IMR-90 (cell line): Measurements from ENCODE around the gene CAND2. TPM values are rescaled to one million over a fixed set of nuclear protein-coding genes. Genes with fewer than 3 reads are reported as not detected.

ENCODE experiments used
- ATAC-seq: fragments of 200-7000 bp; cut with Tn5 transposase; 2 replicates; pipeline ENCODE4 v1.9.1; 2020; ENCODE audit warnings: low read depth, mild to moderate bottlenecking, moderate library complexity
- BruUV-seq: library from RNA; stranded (reverse); fragments of 400-500 nt; replicated peaks from 2 replicates; lab custom pipeline; 2021; lab: Mats Ljungman, UMichigan
- CTCF ChIA-PET: fragments of 300-600 bp; formaldehyde crosslinking; extraction: SDS; loops from one replicate; lab custom pipeline; 2021; ENCODE audit warnings: antibody characterized with exemption; lab: Yijun Ruan, JAX
- POLR2A ChIA-PET: fragments of 300-600 bp; sonication (Branson Sonifier 250); formaldehyde crosslinking; loops from one replicate; lab custom pipeline; 2022; ENCODE audit warnings: antibody characterized with exemption; ENCODE audit not compliant: unreplicated experiment; lab: Charles Lee
- DNase-seq: peaks from one replicate; pipeline ENCODE4 v3.0.0; 2013
- H2AFZ ChIP-seq: replicated peaks from 2 replicates; pipeline ENCODE3; 2013; ENCODE audit warnings: low read length, mild to moderate bottlenecking; ENCODE audit not compliant: poor library complexity
- H2AK5ac ChIP-seq: 2 replicates; pipeline ENCODE4 v1.6.1; 2013; ENCODE audit warnings: low read depth, low read length, inconsistent platforms
- H2AK9ac ChIP-seq: replicated peaks from 2 replicates; pipeline ENCODE3; 2013; ENCODE audit warnings: mild to moderate bottlenecking, low read depth, low read length, moderate library complexity; ENCODE audit not compliant: poor library complexity
- H2BK120ac ChIP-seq: 2 replicates; pipeline ENCODE4 v1.6.1; 2013; ENCODE audit warnings: low read depth, low read length, inconsistent platforms
- H2BK15ac ChIP-seq: 3 replicates; pipeline ENCODE4 v1.6.1; 2013; ENCODE audit warnings: low read depth, low read length, inconsistent platforms
- H2BK20ac ChIP-seq: 2 replicates; pipeline ENCODE4 v1.6.1; 2013; ENCODE audit warnings: low read depth, mild to moderate bottlenecking, inconsistent platforms, low read length, moderate library complexity
- H2BK5ac ChIP-seq: 2 replicates; pipeline ENCODE4 v1.6.1; 2013; ENCODE audit warnings: mild to moderate bottlenecking, low read depth, low read length, inconsistent platforms; ENCODE audit not compliant: poor library complexity, severe bottlenecking
- H3K14ac ChIP-seq: replicated peaks from 2 replicates; pipeline ENCODE4 v1.6.1; 2013; ENCODE audit warnings: low read depth, low read length, inconsistent platforms
- H3K18ac ChIP-seq: 2 replicates; pipeline ENCODE4 v1.6.1; 2013; ENCODE audit warnings: low read depth, low read length, control low read depth
- H3K23ac ChIP-seq: 2 replicates; pipeline ENCODE4 v1.6.1; 2013; ENCODE audit warnings: low read depth, low read length, inconsistent platforms
- H3K27ac ChIP-seq: 2 replicates; pipeline ENCODE4 v1.5.1; 2013; ENCODE audit warnings: mild to moderate bottlenecking, control low read depth, low read length; ENCODE audit not compliant: insufficient read depth
- H3K27me3 ChIP-seq: 2 replicates; pipeline ENCODE4 v1.6.1; 2013; ENCODE audit warnings: low read length; ENCODE audit not compliant: control insufficient read depth, insufficient read depth
- H3K36me3 ChIP-seq: 2 replicates; pipeline ENCODE4 v1.6.1; 2013; ENCODE audit warnings: low read length, mixed read lengths; ENCODE audit not compliant: control insufficient read depth, insufficient read depth
- H3K4ac ChIP-seq: 2 replicates; pipeline ENCODE4 v1.6.1; 2013; ENCODE audit warnings: low read depth, low read length, inconsistent platforms
- H3K4me1 ChIP-seq: 2 replicates; pipeline ENCODE4 v1.6.1; 2013; ENCODE audit warnings: low read length, mixed read lengths; ENCODE audit not compliant: control insufficient read depth, insufficient read depth
- H3K4me2 ChIP-seq: 2 replicates; pipeline ENCODE4 v1.6.1; 2013; ENCODE audit warnings: low read depth, mild to moderate bottlenecking, control low read depth, low read length, moderate library complexity
- H3K4me3 ChIP-seq: 2 replicates; pipeline ENCODE4 v1.5.1; 2013; ENCODE audit warnings: low read depth, mild to moderate bottlenecking, control low read depth, low read length, moderate library complexity; ENCODE audit not compliant: insufficient read depth
- H3K56ac ChIP-seq: 2 replicates; pipeline ENCODE4 v1.6.1; 2013; ENCODE audit warnings: low read length, inconsistent platforms; ENCODE audit not compliant: insufficient read depth; ENCODE audit errors: extremely low read depth
- H3K79me1 ChIP-seq, 2 experiments: 2 replicates each; pipeline ENCODE4 v1.6.1; 2013; ENCODE audit warnings: low read length in 2 of 2, inconsistent platforms in 1 of 2, low read depth in 1 of 2
- H3K9ac ChIP-seq: 2 replicates; pipeline ENCODE4 v1.6.1; 2013; ENCODE audit warnings: low read depth, low read length, control low read depth
- H3K9me1 ChIP-seq: 2 replicates; pipeline ENCODE4 v1.6.1; 2013; ENCODE audit warnings: low read length, inconsistent platforms; ENCODE audit not compliant: insufficient read depth
- H3K9me3 ChIP-seq: 2 replicates; pipeline ENCODE4 v1.6.1; 2013; ENCODE audit warnings: low read length; ENCODE audit not compliant: control insufficient read depth, insufficient read depth
- H4K20me1 ChIP-seq: 2 replicates; pipeline ENCODE4 v1.6.1; 2013; ENCODE audit warnings: low read length, inconsistent platforms; ENCODE audit not compliant: insufficient read depth
- H4K5ac ChIP-seq: 2 replicates; pipeline ENCODE4 v1.6.1; 2013; ENCODE audit warnings: mild to moderate bottlenecking, low read depth, low read length, control low read depth
- H4K8ac ChIP-seq, 2 experiments: 2 replicates each; pipeline ENCODE4 v1.6.1; 2013; ENCODE audit warnings: low read depth in 2 of 2, low read length in 2 of 2, control low read depth in 1 of 2, inconsistent platforms in 1 of 2
- H4K91ac ChIP-seq: 2 replicates; pipeline ENCODE4 v1.6.1; 2013; ENCODE audit warnings: low read depth, low read length, inconsistent platforms; ENCODE audit not compliant: insufficient read depth
- MAFK ChIP-seq: IDR thresholded peaks from 2 replicates; pipeline ENCODE4 v1.6.1; 2012; ENCODE audit warnings: low read depth, low read length, improper control_type of control experiment
- RFX5 ChIP-seq: IDR thresholded peaks from 2 replicates; pipeline ENCODE4 v1.8.0; 2012; ENCODE audit warnings: low read depth, mild to moderate bottlenecking, low read length, moderate library complexity
- SMC3 ChIP-seq: fragments of 150-350 bp; IDR thresholded peaks from 2 replicates; pipeline ENCODE4 v1.6.1; 2016; ENCODE audit warnings: low read depth, mild to moderate bottlenecking, antibody characterized with exemption, low read length, moderate library complexity
- WGBS, 2 experiments: methylation state at CpG; one replicate each; pipeline versions ENCODE4 v1.1.5 to v1.1.7; 2013; ENCODE audit warnings: missing lambda C conversion rate in 2 of 2; ENCODE audit not compliant: insufficient read length in 1 of 2; ENCODE audit errors: extremely low coverage in 2 of 2; 5-methylcytosine and 5-hydroxymethylcytosine counted together
- dilution Hi-C: fragments of 300-500 bp; cut with HindIII; formaldehyde crosslinking; loops from one replicate; pipeline ENCODE4 v1.14.3; 2018; ENCODE audit warnings: low sequenced_read_pairs; ENCODE audit not compliant: unreplicated experiment
- in situ Hi-C: fragments of 300-500 bp; cut with MboI; formaldehyde crosslinking; loops from 3 replicates; pipeline ENCODE4 v1.14.3; 2019; ENCODE audit warnings: low sequenced_read_pairs, inconsistent platforms, mixed read lengths
- intact Hi-C: fragments of 100-400 bp; cut with micrococcal nuclease; formaldehyde crosslinking; loops from 2 replicates; pipeline ENCODE4 v1.10.0; 2022
- polyA plus RNA-seq, 3 experiments: library from polyadenylated mRNA; depleted of rRNA; stranded (reverse); fragments of >200 nt; gene quantifications; 2 replicates each; pipeline ENCODE4 v1.2.3, GENCODE V29; 2012; ENCODE audit warnings: low replicate concordance in 1 of 3
- total RNA-seq: library from RNA; depleted of rRNA; stranded (reverse); fragments of >200 nt; gene quantifications from 2 replicates; pipeline ENCODE4 v1.2.3, GENCODE V29; 2012

CAND2 gene
- total and polyA plus RNA-seq, 2 of the 4 experiments (the other 2 are of a cell fraction), result 2.9 to 4.9 TPM

GRCh38 chr3:12782172-12782815 lies 14.2 kb upstream of the CAND2 start:
- no peaks in the 10 kb centered on the region for H4K20me1 ChIP-seq
- H3K9me3 ChIP-seq, result no peaks in the 10 kb centered on the region
- no peak overlapping the region for H2AK9ac ChIP-seq
- H2BK120ac ChIP-seq, result no peak overlapping the region
- no peak overlapping the region for H2BK20ac ChIP-seq
- no peak overlapping the region for H2AFZ ChIP-seq
- no peak overlapping the region for H3K23ac ChIP-seq
- POLR2A ChIA-PET, result no interaction called here
- no peak overlapping the region for H4K91ac ChIP-seq
- no peaks in the 10 kb centered on the region for H3K9me1 ChIP-seq
- intact Hi-C loops (no loop called here), dilution Hi-C loops (no loop called here), in situ Hi-C loops (no loop called here)
- no peaks in the 10 kb centered on the region for H3K79me1 ChIP-seq
- H2BK15ac ChIP-seq, result no peak overlapping the region
- no peak overlapping the region for H2AK5ac ChIP-seq
- peak overlapping the region; percentile 93 for H3K18ac ChIP-seq
- H3K56ac ChIP-seq, result no peak overlapping the region
- peak overlapping the region; percentile 79 for H4K5ac ChIP-seq
- peak overlapping the region; percentile 49; the same call in 1 of the 2 replicates for H3K4me2 ChIP-seq
- H3K27ac ChIP-seq, result peak overlapping the region; percentile 77; the same call in 1 of the 2 replicates
- no peak overlapping the region for H3K4me3 ChIP-seq
- TF ChIP-seq SMC3 (no peak), MAFK (peak; percentile 10; the same call in 1 of the 2 replicates), RFX5 (no peak)
- peaks cover 5% of the 10 kb centered on the region; the same call in 1 of the 2 replicates for H3K4me1 ChIP-seq
- WGBS, 2 experiments, result 60% methylated on average over 1 of the region's 6 CpGs; no CpG with 5 or more reads in 1 of the 2 experiments
- no peak overlapping the region for H2BK5ac ChIP-seq
- no peak overlapping the region for H3K14ac ChIP-seq
- peaks cover 4% of the 10 kb centered on the region; the same call in 1 of the 2 replicates for H3K27me3 ChIP-seq
- no peaks in the 10 kb centered on the region for H3K36me3 ChIP-seq
- no peak overlapping the region for H3K9ac ChIP-seq
- no peak overlapping the region for H4K8ac ChIP-seq
- peak; percentile 75 for DNase-seq
- H3K4ac ChIP-seq, result no peak overlapping the region
- ATAC-seq, result peak; percentile 74
- no TSS peak for BruUV-seq
- CTCF ChIA-PET, result no interaction called here
